Small intestine (tissue), 7 donors: ENCODE results near the gene SCAP. TPM values are rescaled to one million over a fixed set of nuclear protein-coding genes. Genes with fewer than 3 reads are reported as not detected.
"Not testable (repeated sequence)": the region's sequence is repeated elsewhere in the genome, so short reads cannot be mapped to it uniquely, and the experiment has no call there.

Experiments used
- DNase-seq, 2 donors: peaks; one replicate each; pipeline versions ENCODE4 v3.0.0 to v3.0.0-alpha.2; 2013
- FAIRE-seq: peaks from 2 replicates; lab custom pipeline; 2012; peaks lifted over from hg19 to GRCh38; lab: Jason Lieb, UNC
- H3K27ac ChIP-seq, 3 donors: one replicate each; pipeline ENCODE4 v1.5.1; 2013; ENCODE audit warnings: low read length in 2 of 3, mild to moderate bottlenecking in 2 of 3, control low read depth in 1 of 3, inconsistent platforms in 1 of 3, low read depth in 1 of 3, moderate library complexity in 1 of 3
- H3K27me3 ChIP-seq, 3 donors: one replicate each; pipeline ENCODE4 v1.6.1; 2013; ENCODE audit warnings: low read length in 3 of 3, inconsistent platforms in 1 of 3; ENCODE audit not compliant: control insufficient read depth in 3 of 3, insufficient read depth in 3 of 3
- H3K36me3 ChIP-seq, 3 donors: one replicate each; pipeline ENCODE4 v1.6.1; 2013; ENCODE audit warnings: low read length in 3 of 3, inconsistent platforms in 1 of 3, low read depth in 1 of 3, mild to moderate bottlenecking in 1 of 3, moderate library complexity in 1 of 3; ENCODE audit not compliant: control insufficient read depth in 3 of 3, insufficient read depth in 2 of 3
- H3K4me1 ChIP-seq, 3 donors: one replicate each; pipeline ENCODE4 v1.6.1; 2013; ENCODE audit warnings: low read length in 2 of 3, inconsistent platforms in 1 of 3, low read depth in 1 of 3, mild to moderate bottlenecking in 1 of 3, moderate library complexity in 1 of 3; ENCODE audit not compliant: control insufficient read depth in 3 of 3, insufficient read depth in 2 of 3
- H3K4me3 ChIP-seq, 3 donors: one replicate each; pipeline ENCODE4 v1.5.1; 2013; ENCODE audit warnings: low read length in 3 of 3, control low read depth in 1 of 3, inconsistent platforms in 1 of 3, low read depth in 1 of 3, mild to moderate bottlenecking in 1 of 3, moderate library complexity in 1 of 3
- H3K9me3 ChIP-seq, 2 donors: one replicate each; pipeline ENCODE4 v1.6.1; 2013; ENCODE audit warnings: low read depth in 1 of 2, low read length in 1 of 2; ENCODE audit not compliant: control insufficient read depth in 2 of 2, insufficient read depth in 1 of 2
- WGBS, 3 donors: extraction: QIAGEN DNeasy Blood & Tissue Kit; methylation state at CpG; one replicate each; pipeline ENCODE4 v1.1.7; 2013; 5-methylcytosine and 5-hydroxymethylcytosine counted together
- polyA plus RNA-seq, 4 donors: library from polyadenylated mRNA; stranded (reverse) in 3 of 4; unstranded in 1 of 4; fragments of 200-250 nt in 3 of 4; fragments of 120-200 nt in 1 of 4; gene quantifications; one replicate each; pipeline versions ENCODE4 v1.2.1 to v1.2.3, GENCODE V29; 2013
- donor health status: healthy with polysubstance abuse.
- donor health status: control.
- donor health status: control.
- donor health status: Bipolar disorder and iron deficiency.
- donor health status: healthy.

Gene SCAP
- polyA plus RNA-seq, 4 donors, result 43.8 to 71.7 (median 55.6) TPM

DNA sequence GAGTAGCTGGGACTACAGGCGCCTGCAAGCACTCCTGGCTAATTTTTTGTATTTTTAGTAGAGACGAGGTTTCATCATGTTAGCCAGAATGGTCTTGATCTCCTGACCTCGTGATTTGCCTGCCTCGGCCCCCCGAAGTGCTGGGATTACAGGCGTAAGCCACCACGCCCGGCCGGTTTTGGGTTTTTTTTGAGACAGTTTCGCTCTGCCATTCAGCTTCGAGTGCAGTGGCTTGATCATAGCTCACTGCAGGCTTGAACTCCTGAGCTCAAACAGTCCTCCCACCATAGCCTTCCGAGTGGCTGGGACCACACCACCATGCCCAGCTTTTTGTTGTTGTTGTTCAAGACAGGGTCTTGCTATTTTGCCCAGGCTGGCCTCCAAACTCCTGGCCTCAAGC is 16.0 kb upstream of the SCAP start:
- FAIRE-seq, result no peak
- H3K9me3 ChIP-seq, result no peaks in the 10 kb centered on the region

DNA sequence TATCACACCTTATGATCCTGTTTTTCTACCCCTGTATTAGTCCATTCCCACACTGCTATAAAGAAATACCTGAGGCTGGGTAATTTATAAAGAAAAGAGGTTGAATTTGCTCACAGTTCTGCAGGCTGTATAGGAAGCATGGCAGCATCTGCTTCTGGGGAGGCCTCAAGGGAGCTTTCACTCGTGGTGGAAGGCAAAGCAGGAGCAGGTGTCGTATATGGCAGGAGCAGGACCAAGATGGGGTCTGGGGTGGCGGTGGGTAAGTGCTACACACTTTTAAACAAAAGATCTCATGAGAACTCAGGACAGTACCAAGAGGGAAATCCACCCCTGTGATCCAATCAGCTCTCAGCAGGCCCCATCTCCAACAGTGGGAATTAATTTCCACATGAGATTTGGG is 15.4 kb upstream of the SCAP start:
- DNase-seq (no peak), FAIRE-seq (no peak)
- WGBS, 3 donors, result 84 to 93% (median 86%) methylated on average over 3 of the region's 3 CpGs
- Histone ChIP-seq H3K27me3 (no peaks in the 10 kb centered on the region), H3K27ac (no peak overlapping the region), H3K4me3 (no peak overlapping the region), H3K9me3 (no peaks in the 10 kb centered on the region), H3K4me1 (no peaks in the 10 kb centered on the region), H3K36me3 (peaks cover 2 to 30% (median 3%) of the 10 kb centered on the region in 3 donors)

More for the DNA sequence above, 16.0 kb upstream of the SCAP start:
- 88 to 93% (median 91%) methylated on average over 12 of the region's 12 CpGs for WGBS, 3 donors
- H3K4me3 ChIP-seq, result no peak overlapping the region
- no peak for DNase-seq
- H3K4me1 ChIP-seq, result no peaks in the 10 kb centered on the region
- no peaks in the 10 kb centered on the region for H3K27me3 ChIP-seq
- H3K36me3 ChIP-seq, result peaks cover 2 to 32% (median 3%) of the 10 kb centered on the region in 3 donors
- no peak overlapping the region for H3K27ac ChIP-seq

DNA sequence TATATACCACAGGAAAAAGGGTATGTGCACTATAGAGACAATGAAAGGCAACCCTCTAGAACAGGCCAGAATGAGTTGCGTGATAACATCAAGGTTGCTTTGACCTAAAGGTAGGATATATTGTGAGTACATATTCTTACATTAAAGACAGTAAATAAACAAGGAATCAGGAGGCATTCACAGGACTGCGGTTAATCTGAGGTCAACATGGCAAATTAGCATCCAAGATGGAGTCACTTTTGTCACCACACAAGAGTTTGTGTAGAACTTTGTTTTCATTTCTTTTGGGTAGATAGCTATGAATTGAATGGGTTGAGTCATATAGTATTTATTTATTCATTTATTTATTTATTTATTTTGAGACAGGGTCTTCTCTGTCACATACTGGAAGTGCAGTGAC is 11.5 kb upstream of the SCAP start:
- Histone ChIP-seq H3K36me3 (peaks cover 0 to 15% (median 0%) of the 10 kb centered on the region in 3 donors), H3K9me3 (no peaks in the 10 kb centered on the region), H3K4me3 (no peak overlapping the region), H3K27ac (no peak overlapping the region), H3K4me1 (no peaks in the 10 kb centered on the region), H3K27me3 (no peaks in the 10 kb centered on the region)
- no peak for DNase-seq
- no peak for FAIRE-seq
- 97 to 98% (median 97%) methylated on average over 2 of the region's 2 CpGs for WGBS, 3 donors

DNA sequence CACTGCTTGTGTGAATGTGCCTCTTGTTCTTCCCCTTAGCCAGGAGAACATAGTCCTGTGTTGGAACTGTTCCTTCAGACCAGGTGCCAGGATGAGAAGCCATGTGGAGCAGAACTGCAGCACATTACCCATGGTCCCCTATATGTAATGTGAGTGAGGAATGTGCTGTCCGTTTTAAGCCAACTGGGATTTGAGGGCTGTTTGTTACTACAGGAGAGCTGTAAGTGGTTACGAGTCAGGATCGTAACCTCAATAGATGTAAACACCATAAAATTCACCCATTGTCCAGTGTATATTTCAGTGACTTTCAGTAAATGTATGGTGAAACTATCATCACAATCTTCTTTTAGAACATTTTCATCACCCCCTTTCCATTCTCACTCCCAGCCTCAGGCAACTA is 10.1 kb upstream of the SCAP start:
- Histone ChIP-seq H3K36me3 (peaks cover 0 to 7% (median 0%) of the 10 kb centered on the region in 3 donors), H3K4me3 (no peak overlapping the region), H3K27ac (no peak overlapping the region), H3K4me1 (no peaks in the 10 kb centered on the region), H3K9me3 (no peaks in the 10 kb centered on the region), H3K27me3 (no peaks in the 10 kb centered on the region)
- 81 to 86% (median 81%) methylated on average over 3 of the region's 3 CpGs for WGBS, 3 donors
- no peak for DNase-seq
- FAIRE-seq, result no peak

DNA sequence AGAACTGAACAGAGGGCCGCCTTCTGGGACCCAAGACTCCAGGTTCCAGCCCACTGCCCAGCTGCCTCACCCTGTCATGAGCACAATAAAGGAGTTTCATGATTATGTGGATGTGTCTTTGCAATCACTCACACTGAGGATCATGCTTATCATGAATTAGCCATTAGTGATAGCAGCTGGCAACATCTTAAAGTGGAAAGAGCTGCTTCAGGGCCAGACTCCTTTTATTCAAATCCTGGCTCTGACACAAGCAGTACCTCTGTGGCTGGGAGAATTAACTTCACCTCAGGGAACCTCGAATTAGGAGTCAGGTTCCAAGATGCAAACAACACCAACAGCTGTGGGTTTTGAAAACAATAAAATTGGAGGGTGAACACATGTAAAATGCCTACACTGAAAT is 6.6 kb upstream of the SCAP start:
- Histone ChIP-seq H3K4me3 (no peak overlapping the region), H3K9me3 (no peaks in the 10 kb centered on the region), H3K27ac (no peak overlapping the region), H3K27me3 (no peaks in the 10 kb centered on the region), H3K4me1 (peaks cover 0 to 4% (median 0%) of the 10 kb centered on the region in 3 donors), H3K36me3 (peaks cover 0 to 2% (median 0%) of the 10 kb centered on the region in 3 donors)
- peak in 1 of 2 donors; percentile 24 for DNase-seq
- WGBS, 3 donors, result 26 to 37% (median 26%) methylated on average over 2 of the region's 2 CpGs
- FAIRE-seq, result no peak

DNA sequence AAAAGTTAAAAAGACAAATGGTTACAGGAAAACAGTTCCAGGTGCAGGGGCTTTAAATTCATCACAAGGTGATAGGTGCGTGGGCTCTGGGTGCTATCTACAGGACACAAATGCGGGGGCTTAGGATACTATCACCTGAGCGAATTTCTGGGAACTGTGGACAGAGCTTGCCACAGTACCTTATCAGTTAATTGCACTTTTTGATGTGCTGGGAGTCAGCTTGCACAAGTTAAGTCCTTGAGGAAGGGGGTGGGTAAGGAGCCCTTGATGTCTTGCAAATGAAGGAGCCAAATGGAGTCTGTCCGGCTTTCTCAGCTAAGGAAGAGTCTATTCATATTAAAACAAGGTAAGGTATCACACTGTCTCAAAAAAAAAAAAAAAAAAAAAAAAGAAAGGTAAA is 6.0 kb upstream of the SCAP start:
- DNase-seq, H3K27ac ChIP-seq, FAIRE-seq, H3K27me3 ChIP-seq, H3K36me3 ChIP-seq, H3K4me1 ChIP-seq, H3K9me3 ChIP-seq, H3K4me3 ChIP-seq: not testable (repeated sequence)
- WGBS, 3 donors, result 19 to 51% (median 30%) methylated on average over 4 of the region's 4 CpGs

DNA sequence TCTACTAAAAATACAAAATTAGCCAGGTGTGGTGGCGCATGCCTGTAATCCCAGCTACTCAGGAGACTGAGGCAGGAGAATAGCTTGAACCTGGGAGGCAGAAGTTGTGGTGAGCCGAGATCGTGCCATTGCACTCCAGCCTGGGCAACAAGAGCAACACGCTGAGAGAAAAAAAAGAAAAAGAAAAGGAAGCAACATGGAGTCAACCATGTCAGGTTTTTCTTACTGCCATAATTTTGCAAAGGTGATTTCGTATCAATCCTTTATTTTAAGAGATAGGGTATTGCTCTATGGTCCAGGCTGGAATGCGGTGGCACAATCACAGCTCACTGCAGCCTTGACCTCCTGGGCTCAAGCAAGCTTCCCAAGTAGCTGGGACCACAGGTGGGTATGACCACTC is 4.5 kb upstream of the SCAP start:
- H3K27me3 ChIP-seq, H3K36me3 ChIP-seq, DNase-seq, H3K27ac ChIP-seq, FAIRE-seq, H3K9me3 ChIP-seq, H3K4me3 ChIP-seq: not testable (repeated sequence)
- H3K4me1 ChIP-seq, result peaks cover 0 to 14% (median 0%) of the 10 kb centered on the region in 3 donors
- 95 to 96% (median 95%) methylated on average over 6 of the region's 6 CpGs for whole genome bisulfite sequencing, 3 donors

DNA sequence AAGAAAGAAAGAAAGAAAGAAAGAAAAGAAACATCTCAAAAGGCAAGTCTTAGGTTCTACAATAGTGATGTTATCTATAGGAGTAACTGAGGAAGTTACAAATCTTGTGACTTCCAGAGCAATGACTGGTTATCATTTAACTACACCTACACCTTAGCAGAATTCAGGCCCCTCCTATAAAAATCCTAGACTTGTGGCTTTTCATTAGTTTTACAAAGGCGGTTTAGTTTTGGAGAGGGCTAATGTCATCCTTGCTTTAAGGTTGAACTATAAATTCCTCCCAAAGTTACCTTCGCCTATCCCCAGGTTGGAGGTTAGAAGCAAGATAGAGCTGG is 4.1 kb upstream of the SCAP start:
- Histone ChIP-seq H3K36me3 (no peaks in the 10 kb centered on the region), H3K27me3 (no peaks in the 10 kb centered on the region), H3K27ac (no peak overlapping the region), H3K9me3 (no peaks in the 10 kb centered on the region), H3K4me1 (peaks cover 0 to 14% (median 2%) of the 10 kb centered on the region in 3 donors), H3K4me3 (no peak overlapping the region)
- DNase-seq (no peak), FAIRE-seq (no peak)
- 93 to 98% (median 96%) methylated on average over 2 of the region's 2 CpGs for WGBS, 3 donors

DNA sequence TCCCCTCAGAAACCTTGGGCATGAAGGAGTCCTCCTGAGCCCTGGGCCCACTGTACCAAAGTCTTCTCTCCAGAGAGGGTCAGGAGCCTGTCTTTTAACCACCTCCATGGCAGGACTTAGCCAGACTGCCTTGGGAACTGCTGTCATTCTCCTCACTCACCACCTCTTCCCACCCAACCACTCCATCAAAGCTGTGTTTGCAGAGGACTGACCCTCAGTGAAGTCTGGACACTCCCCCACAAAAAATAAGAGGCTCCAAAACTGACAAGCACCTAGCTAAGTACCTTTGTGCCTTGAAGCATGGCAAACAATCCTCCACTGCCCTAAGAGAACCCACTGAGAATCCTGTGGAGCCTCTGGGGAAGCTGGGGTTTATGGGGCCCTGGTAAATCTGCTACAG is 2.3 kb upstream of the SCAP start:
- Histone ChIP-seq H3K36me3 (peaks cover 0 to 1% (median 0%) of the 10 kb centered on the region in 3 donors), H3K27me3 (no peaks in the 10 kb centered on the region), H3K4me1 (peaks cover 2 to 26% (median 3%) of the 10 kb centered on the region in 3 donors), H3K4me3 (no peak overlapping the region), H3K9me3 (no peaks in the 10 kb centered on the region), H3K27ac (no peak overlapping the region)
- DNase-seq (no peak), FAIRE-seq (no peak)
